ENCODE results near the gene HELZ2.

DNA sequence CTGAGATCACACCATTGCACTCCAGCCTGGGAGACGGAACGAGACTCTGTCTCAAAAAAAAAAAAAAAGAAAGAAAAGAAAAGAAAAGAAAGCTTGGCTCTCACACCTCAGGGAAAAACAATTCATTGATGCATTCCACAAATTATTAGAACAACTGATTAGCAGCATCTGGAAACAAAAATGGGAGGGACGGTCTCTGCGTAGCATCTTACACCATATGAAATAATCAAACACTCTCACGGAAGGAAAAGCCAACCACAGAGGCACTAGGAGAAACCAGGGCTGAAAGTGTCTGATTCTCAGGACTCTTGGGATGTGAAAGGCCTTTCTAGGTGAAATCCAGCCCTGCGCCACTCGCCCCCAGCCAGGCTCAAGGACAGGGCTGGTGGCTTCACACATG lies 2.3 kb upstream of the HELZ2 start:
- TF ChIP-seq, protein P1, sequence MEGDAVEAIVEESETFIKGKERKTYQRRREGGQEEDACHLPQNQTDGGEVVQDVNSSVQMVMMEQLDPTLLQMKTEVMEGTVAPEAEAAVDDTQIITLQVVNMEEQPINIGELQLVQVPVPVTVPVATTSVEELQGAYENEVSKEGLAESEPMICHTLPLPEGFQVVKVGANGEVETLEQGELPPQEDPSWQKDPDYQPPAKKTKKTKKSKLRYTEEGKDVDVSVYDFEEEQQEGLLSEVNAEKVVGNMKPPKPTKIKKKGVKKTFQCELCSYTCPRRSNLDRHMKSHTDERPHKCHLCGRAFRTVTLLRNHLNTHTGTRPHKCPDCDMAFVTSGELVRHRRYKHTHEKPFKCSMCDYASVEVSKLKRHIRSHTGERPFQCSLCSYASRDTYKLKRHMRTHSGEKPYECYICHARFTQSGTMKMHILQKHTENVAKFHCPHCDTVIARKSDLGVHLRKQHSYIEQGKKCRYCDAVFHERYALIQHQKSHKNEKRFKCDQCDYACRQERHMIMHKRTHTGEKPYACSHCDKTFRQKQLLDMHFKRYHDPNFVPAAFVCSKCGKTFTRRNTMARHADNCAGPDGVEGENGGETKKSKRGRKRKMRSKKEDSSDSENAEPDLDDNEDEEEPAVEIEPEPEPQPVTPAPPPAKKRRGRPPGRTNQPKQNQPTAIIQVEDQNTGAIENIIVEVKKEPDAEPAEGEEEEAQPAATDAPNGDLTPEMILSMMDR (IDR thresholded peaks at IDR 0.05; ENCODE audit: low read depth, low read length, poor library complexity, severe bottlenecking), result no peak
- TF ChIP-seq EZH2phosphoT487 (IDR thresholded peaks at IDR 0.05; ENCODE audit: borderline replicate concordance, low read length), result no peak

Data from DOHH2 (cell line).